Superior temporal gyrus (tissue), 1 donor: ENCODE results near the gene PARP1.
"Not testable (repeated sequence)": the region's sequence is repeated elsewhere in the genome, so short reads cannot be mapped to it uniquely, and the experiment has no call there.

ENCODE experiments used
- DNase-seq: peaks from one replicate; pipeline ENCODE4 v3.0.0-alpha.2; 2016; ENCODE audit errors: extremely low spot score

PARP1 gene

GRCh38 chr1:226429858-226430715 is 22.2 kb upstream of the PARP1 start:
- DNase-seq: no peak

DNA sequence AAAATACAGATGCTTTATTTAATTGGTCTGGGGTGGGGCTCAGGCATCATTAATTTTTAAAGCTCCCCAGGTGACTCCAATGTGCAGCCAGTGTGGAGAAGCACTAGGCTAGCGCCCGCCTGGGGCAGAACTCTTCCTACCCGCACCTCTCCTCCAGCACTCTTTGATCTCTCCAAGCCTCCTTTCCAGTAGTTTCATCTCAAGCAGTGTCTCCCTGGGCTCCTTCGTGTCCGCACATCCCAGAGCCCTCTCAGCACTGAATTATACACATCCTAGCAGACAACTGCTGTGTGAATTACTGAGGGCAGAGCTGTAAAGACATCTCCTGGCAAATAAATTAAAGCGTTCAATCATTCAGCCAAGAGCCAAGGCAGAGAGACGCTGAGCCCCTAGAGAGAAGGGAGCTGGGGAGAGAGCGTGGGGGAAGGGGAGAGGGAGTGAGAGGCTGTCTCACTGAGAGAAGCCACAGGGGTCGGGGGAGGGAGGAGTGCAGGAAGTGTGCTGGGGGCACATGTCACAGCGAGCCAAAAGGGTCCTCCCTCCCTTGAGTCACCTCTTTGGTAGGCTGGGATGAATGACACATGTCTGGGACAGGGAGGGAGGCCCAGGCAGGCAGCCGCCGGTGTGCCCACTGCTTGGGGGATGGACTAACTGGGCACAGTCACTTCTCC is 21.0 kb upstream of the PARP1 start:
- no peak for DNase-seq

- DNase-seq: no peak
Observed at GRCh38 chr1:226428348-226428747, 20.5 kb upstream of the PARP1 start.

GRCh38 chr1:226427131-226427530 is 19.2 kb upstream of the PARP1 start:
- DNase-seq: no peak

DNA sequence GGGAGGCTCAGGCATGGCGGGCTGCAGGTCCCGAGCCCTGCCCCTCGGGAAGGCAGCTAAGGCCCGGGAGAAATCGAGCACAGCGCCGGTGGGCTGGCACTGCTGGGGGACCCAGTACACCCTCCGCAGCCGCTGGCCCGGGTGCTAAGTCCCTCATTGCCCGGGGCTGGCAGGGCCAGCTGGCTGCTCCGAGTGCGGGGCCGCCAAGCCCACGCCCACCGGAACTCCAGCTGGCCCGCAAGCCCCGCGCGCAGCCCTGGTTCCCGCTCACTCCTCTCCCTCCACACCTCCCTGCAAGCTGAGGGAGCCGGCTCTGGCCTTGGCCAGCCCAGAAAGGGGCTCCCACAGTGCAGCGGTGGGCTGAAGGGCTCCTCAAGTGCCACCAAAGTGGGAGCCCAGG is 18.5 kb upstream of the PARP1 start:
- DNase-seq: not testable (repeated sequence)

DNA sequence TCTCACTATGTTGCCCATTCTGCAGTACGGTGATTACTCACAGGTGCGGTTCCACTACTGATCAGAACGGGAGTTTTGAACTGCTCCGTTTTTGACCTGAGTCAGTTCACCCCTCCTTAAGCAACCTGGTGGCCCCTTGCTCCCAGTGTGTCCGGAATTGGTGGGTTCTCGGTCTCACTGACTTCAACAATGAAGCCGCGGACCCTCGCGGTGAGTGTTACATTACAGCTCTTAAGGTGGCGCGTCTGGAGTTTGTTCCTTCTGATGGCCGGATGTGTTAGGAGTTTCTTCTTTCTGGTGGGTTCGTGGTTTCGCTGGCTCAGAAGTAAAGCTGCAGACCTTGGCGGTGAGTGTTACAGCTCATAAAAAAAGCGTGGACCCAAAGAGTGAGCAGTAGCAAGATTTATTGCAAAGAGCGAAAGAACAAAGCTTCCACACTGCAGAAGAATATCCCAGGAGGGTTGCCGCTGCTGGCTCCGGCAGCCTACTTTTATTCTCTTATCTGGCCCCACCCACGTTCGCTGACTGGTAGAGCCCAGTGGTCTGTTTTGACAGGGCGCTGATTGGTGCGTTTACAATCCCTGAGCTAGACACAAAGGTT is 17.6 kb upstream of the PARP1 start:
- DNase-seq: no peak

DNA sequence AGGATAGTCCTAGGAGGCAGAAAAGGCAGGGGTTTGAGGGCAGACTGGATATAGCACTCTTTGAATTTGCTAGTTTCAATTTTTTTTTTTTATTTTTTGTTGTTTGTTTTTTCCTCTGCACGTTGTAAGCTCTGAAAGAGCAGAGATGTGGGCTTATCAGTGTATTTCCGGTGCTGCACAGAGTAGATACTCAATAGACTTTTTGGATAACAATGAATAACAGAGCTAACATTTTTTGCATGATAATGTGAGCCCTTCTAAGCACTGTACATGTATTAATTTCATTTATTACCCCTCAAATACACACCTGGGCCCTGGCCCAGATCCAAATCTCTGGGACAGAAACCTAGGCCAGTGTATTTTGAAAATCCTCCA is 17.1 kb upstream of the PARP1 start:
- DNase-seq: no peak

- peak; percentile 75 for DNase-seq
Observed at GRCh38 chr1:226424221-226425003, 16.5 kb upstream of the PARP1 start.

DNA sequence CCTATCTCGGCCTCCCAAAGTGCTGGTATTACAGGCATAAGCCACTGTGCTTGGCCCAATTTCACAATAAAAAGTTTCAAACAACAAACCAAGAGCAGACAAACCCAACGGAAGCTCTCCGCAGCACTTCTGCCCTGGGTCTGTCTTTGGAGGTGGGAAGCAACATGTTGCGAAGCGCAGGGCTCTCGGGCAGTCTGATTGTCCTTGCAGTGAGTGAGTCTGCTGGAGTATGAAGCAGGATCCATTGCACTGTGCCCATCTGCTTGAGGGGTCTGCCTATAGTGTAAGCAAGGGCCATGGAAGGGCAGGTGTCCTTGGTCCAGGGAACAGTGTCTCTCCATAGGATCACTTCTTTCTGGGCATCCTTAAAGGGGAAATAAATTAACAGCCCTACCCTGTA is 14.6 kb upstream of the PARP1 start:
- DNase-seq: no peak

DNA sequence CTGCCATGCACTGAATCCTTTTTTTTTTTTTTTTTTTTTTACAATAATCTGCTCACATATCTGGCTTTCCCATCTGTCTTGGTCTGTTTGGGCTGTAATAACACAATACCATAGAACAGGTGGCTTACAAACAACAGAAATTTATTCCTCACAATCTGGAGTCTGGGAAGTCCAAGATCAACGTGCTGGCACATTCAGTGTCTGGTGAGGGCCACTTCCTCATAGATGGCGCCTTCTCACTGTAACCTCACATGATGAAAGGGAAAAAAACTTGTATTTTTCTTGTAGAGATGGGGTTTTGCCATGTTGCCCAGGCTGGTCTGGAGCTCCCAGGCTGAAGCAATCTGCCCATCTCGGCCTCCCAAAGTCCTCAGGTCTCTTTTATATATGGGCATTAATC is 13.0 kb upstream of the PARP1 start:
- no peak for DNase-seq

DNA sequence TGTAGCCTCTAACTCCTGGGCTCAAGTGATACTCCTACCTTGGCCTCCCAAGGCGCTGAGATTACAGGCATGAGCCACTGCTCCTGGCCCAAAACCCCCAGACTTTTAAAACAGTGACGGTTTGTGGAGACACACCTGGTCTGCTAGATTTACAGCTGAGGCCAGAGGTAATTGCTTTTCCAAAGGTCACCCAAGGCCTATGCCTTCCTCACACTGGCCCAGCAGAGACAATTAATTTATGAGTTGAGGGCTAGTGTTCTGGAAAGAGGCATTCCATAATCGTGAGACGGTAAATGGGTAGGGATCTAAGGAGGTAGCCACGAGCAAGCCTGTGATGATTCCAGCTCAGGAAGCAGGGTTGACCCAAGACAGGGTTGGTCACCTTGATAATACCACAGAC is 12.4 kb upstream of the PARP1 start:
- DNase-seq: no peak

DNA sequence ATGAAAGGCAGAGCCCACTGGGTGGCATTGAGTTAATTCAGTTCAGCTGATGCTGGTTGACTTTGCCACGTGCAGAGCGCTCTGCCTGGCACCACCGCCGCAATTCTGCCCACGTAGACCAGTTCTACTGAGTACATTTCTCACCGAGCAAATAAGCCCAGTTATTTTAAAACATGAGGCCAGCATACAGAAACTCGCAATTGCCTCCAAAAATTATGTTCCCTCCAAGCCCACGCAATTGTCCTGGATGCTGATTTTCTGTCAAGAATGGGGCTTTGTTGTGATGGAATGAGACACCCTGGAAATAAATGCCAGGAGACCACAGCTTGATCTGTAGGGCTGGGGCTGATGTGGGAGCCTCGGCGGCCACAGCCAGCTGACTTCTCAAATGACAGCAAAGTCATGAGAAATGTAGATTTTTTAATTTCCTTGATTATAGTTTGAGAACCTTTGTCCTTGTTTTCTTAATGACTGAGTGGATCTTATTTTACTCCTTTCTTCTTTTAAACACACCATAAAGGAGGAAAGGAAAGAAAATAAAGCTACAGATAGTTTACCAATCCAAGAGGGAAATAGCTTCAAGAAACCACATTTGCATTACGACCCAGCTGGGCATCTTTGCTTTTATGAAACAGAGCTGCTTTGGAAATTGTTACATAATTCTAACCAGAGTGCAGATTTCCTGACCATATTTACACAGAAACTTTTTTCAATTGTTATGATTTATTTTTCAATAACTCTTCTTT is 11.6 kb upstream of the PARP1 start:
- DNase-seq: peak; percentile 78

DNA sequence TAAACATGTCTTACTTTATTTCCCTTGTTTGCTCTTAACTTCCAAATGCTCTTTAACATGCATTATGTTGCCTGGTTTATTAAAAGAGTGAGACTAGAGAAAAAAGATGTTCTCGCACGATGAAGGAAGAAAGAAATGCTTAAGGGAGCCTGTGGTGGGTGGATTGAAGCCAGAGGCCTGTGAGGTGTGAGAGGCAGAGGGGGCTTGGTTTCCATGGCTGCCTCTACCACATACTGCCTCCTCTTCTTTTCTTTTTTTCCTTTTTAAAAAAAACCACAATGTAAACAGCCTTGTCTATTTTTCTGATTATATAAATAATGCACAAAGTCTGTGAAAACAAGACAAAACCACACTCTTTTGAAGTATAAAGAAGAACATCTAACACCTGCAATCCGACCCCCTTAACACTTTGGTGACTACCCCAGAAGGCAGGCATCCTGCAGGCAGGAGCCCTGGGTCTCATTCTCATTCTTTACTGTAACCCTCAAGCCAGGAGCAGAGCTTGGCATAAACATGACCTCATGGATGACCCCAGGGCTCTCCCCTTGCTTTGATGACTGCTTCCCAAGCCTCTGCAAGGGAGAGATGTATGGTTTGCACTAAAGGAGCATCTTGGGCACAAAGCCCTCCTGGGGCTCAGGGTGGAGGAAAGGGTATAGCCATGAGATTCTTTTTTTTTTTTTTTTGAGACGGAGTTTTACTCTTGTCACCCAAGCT is 10.1 kb upstream of the PARP1 start:
- DNase-seq: no peak

- no peak for DNase-seq
Observed at GRCh38 chr1:226417350-226417749, 9.5 kb upstream of the PARP1 start.

- no peak for DNase-seq
Observed at GRCh38 chr1:226414098-226414698, 6.3 kb upstream of the PARP1 start.

DNA sequence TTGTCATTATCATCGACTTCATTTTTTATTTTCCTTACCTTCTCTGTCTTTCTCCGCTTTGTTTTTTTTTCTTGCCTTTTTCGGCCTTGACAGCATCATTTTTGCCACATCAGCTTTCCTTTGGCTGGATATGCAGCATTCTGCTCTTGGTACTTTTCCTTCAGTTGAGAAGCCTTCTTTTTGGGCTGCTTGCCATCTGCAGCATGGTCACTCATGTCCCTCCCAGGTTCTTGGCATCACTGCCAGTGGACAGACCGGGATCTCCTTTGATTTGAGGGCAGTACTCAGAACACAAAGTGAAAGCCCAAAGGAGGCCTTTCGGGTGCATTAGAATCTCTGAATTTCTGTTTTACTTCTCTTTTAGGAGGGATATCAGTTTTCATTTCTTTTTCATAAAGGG is 3.7 kb upstream of the PARP1 start:
- peak; percentile 35 for DNase-seq

GRCh38 chr1:226410958-226411357 is 3.1 kb upstream of the PARP1 start:
- no peak for DNase-seq

- DNase-seq: no peak
Observed at GRCh38 chr1:226409392-226409791, 1.5 kb upstream of the PARP1 start.

GRCh38 chr1:226408285-226409184 is 642 bp upstream of the PARP1 start:
- no peak for DNase-seq

GRCh38 chr1:226407199-226407496 is 745 bp downstream of the PARP1 start:
- DNase-seq: no peak
